Activated naive CD8-positive, alpha-beta T cell treated with anti-CD3 and anti-CD28 coated beads, Interleukin-2, amount 50 U/mL, for 24 hours (primary cell): ENCODE measurements around the gene RBPJL.
A peak's percentile ranks its signal among the peaks of the same experiment; 100 is the strongest.

Experiments used
- ATAC-seq: fragments of 150-1000 bp; cut with Tn5 transposase; one replicate; pipeline ENCODE4 v1.10.0; 2021
- DNase-seq: peaks from one replicate; pipeline ENCODE4 v3.0.0; 2021
- H3K27ac Mint-ChIP-seq: one replicate; pipeline ENCODE4 v1.8.0; 2021; ENCODE audit warnings: mild to moderate bottlenecking, mixed read lengths
- H3K27me3 Mint-ChIP-seq: one replicate; pipeline ENCODE4 v1.8.0; 2021; ENCODE audit warnings: mixed read lengths
- H3K36me3 Mint-ChIP-seq: one replicate; pipeline ENCODE4 v1.8.0; 2021; ENCODE audit warnings: low read depth, mixed read lengths
- H3K4me1 Mint-ChIP-seq: one replicate; pipeline ENCODE4 v1.8.0; 2021; ENCODE audit warnings: mixed read lengths
- H3K4me3 Mint-ChIP-seq: one replicate; pipeline ENCODE4 v1.8.0; 2021; ENCODE audit warnings: mild to moderate bottlenecking, moderate library complexity, mixed read lengths
- H3K9me3 Mint-ChIP-seq: one replicate; pipeline ENCODE4 v1.8.0; 2021; ENCODE audit warnings: mixed read lengths

Gene RBPJL

DNA sequence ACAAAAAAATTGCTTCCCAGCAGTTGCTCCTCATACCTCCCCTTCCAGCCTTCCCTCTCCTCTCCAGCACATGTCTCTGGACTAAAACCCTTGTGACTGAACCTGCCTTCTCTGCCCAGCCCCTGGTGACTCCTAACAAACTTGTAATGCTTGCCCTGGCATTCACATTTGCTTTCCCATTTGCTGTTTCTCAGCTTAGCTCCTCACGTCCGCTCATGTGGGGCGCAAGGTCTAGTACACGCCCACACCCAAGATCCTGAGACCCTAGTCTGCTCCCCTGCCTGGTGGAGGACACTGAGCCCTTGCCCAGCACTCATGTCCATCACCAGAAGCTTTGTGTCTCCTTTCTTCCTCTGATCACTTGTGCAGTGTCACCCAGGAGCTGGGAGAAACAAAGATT lies 18.3 kb upstream of the RBPJL start:
- Mint-ChIP-seq H3K9me3 (no peaks in the 10 kb centered on the region), H3K27ac (no peak overlapping the region), H3K4me1 (peaks cover 3% of the 10 kb centered on the region), H3K27me3 (peaks cover 26% of the 10 kb centered on the region), H3K36me3 (no peaks in the 10 kb centered on the region), H3K4me3 (no peak overlapping the region)
- ATAC-seq = no peak
- DNase-seq = no peak

DNA sequence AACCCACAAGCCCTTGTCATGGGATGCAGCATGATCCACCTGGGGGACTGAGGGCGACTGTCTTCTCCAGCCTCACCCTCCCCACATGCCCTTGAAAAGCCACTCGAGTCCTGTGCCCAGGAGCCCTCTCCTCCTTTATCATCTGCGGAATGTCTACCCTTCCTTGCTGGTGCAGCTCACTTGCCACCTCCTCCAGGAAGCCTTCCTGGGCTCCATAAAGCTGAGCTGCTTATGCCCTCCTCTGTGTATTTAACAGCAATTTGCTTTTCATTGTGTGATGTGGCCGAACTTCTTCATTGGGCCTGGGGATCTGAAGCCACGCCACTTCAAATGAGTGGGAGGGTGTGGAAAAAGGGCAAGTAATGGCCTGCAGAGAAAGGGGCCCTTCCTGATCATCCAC lies 17.8 kb upstream of the RBPJL start:
- DNase-seq (no peak), ATAC-seq (no peak)
- no peaks in the 10 kb centered on the region for H3K36me3 Mint-ChIP-seq
- H3K4me1 Mint-ChIP-seq = peaks cover 5% of the 10 kb centered on the region
- H3K4me3 Mint-ChIP-seq = no peak overlapping the region
- peaks cover 28% of the 10 kb centered on the region for H3K27me3 Mint-ChIP-seq
- H3K9me3 Mint-ChIP-seq = no peaks in the 10 kb centered on the region
- H3K27ac Mint-ChIP-seq = no peak overlapping the region

DNA sequence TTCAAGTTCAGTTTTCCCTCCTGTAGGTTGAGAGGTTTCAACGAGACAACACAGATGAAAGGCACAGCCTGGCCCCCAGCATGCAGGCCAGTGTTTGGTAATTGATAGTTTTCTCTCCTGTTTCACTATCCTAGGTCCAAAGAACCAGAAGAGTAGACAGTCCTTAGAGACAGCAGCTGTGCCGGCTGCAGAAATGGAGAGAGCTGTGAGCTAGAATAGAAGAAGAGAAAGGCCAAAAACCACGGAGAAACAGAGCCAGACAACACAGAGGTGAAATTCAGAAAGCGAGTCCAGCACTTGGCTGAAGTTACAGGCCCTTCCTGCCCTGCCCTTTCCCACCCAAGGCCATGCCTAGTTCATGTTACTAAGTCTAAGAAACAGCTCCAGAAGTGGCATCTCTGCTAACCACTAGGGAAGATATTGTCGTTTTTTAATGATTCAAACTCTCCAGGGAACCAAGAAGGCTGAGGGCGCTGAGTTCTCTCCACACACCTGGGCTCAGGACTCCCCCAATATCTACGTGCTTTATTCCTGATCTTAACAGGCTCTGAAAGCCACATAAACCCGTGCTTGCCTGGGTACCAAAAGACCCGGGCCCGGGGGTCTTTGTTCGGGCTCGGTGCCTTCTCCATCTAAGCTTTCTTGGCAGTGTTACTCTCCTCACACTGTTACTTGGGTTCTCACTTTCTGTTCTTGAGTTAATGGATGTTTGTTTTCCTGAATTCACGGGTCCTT lies 16.5 kb upstream of the RBPJL start:
- Mint-ChIP-seq H3K27ac (no peak overlapping the region), H3K4me3 (no peak overlapping the region), H3K4me1 (peaks cover 8% of the 10 kb centered on the region), H3K36me3 (no peaks in the 10 kb centered on the region), H3K9me3 (no peaks in the 10 kb centered on the region), H3K27me3 (peaks cover 33% of the 10 kb centered on the region)
- ATAC-seq (no peak), DNase-seq (no peak)

DNA sequence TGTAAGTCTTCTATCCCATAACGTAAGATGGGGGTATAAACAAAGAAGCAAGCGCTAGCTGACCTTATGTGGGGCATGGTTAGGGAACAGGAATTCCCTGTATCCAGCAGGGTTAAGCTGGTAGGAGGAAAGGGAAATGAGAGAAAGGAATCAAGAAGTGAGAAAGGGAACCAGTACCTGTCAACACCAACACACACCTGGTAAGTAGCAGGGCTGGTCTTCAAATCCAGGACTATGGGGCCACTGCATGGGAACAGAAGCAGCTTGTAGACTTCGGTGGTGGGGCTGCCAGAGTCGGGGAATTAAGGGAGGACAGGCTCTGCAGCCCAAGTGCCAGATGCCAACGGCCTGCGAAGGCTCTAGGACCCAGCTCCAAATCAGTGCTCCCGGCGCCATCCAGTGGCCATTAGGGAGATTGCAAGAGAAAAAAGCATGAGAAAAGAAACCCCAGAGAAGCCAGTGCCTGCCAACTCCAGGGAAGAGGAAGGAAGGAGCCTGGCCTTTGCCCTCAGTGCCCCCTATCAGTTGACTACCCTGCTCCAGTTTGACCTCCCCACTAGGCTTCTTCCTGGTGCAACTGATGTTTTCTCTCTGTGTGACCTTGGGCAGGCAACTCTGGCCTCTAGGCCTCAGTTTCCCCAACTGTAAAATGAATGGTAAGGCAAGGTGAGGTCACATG lies 15.8 kb upstream of the RBPJL start:
- H3K36me3 Mint-ChIP-seq = no peaks in the 10 kb centered on the region
- no peak overlapping the region for H3K4me3 Mint-ChIP-seq
- peaks cover 33% of the 10 kb centered on the region for H3K27me3 Mint-ChIP-seq
- no peaks in the 10 kb centered on the region for H3K9me3 Mint-ChIP-seq
- no peak overlapping the region for H3K27ac Mint-ChIP-seq
- H3K4me1 Mint-ChIP-seq = peaks cover 8% of the 10 kb centered on the region
- DNase-seq = peak; percentile 74
- peak; percentile 48 for ATAC-seq

DNA sequence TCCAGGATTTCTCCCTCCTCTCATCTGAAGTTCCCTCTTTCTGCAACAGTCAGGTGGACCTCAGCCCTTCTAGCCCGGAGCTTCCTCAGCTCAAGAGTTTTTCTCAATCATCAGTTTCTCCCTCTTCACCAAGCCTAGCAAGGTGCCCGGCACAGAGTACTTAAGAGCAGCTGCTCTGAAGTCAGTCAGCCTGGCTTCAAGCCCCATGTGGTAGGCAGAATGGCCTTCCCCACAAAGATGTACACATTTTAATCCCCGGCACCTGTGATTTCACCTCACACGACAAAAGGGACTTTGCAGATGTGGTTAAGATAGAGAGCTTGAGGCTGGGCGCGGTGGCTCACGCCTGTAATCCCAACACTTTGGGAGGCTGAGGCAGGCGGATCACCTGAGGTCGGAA lies 15.1 kb upstream of the RBPJL start:
- ATAC-seq = no peak
- no peak for DNase-seq
- no peak overlapping the region for H3K4me3 Mint-ChIP-seq
- no peak overlapping the region for H3K27ac Mint-ChIP-seq
- no peaks in the 10 kb centered on the region for H3K36me3 Mint-ChIP-seq
- H3K9me3 Mint-ChIP-seq = no peaks in the 10 kb centered on the region
- H3K4me1 Mint-ChIP-seq = peaks cover 8% of the 10 kb centered on the region
- H3K27me3 Mint-ChIP-seq = peaks cover 38% of the 10 kb centered on the region

DNA sequence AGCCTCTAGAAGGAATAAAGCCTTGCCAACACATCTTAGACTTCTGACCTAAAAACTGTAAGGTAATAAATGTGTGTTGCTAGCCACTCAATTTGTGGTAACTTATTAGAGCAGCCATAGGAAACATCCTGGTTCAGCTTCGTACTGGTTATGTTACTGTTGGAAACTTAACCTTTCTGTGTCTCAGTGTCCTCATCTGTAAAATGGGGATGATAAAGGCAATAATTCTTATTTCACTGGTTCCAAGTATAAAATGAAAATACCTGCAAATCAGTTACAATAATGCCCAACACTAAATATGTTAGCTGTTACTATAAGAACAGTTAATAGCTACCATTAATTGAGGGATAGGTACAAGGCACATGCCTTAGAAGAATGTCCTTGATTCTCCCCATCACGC lies 14.3 kb upstream of the RBPJL start:
- Mint-ChIP-seq H3K27me3 (peaks cover 38% of the 10 kb centered on the region), H3K4me3 (no peak overlapping the region), H3K9me3 (no peaks in the 10 kb centered on the region), H3K36me3 (no peaks in the 10 kb centered on the region), H3K27ac (no peak overlapping the region), H3K4me1 (peaks cover 8% of the 10 kb centered on the region)
- ATAC-seq (no peak), DNase-seq (no peak)

DNA sequence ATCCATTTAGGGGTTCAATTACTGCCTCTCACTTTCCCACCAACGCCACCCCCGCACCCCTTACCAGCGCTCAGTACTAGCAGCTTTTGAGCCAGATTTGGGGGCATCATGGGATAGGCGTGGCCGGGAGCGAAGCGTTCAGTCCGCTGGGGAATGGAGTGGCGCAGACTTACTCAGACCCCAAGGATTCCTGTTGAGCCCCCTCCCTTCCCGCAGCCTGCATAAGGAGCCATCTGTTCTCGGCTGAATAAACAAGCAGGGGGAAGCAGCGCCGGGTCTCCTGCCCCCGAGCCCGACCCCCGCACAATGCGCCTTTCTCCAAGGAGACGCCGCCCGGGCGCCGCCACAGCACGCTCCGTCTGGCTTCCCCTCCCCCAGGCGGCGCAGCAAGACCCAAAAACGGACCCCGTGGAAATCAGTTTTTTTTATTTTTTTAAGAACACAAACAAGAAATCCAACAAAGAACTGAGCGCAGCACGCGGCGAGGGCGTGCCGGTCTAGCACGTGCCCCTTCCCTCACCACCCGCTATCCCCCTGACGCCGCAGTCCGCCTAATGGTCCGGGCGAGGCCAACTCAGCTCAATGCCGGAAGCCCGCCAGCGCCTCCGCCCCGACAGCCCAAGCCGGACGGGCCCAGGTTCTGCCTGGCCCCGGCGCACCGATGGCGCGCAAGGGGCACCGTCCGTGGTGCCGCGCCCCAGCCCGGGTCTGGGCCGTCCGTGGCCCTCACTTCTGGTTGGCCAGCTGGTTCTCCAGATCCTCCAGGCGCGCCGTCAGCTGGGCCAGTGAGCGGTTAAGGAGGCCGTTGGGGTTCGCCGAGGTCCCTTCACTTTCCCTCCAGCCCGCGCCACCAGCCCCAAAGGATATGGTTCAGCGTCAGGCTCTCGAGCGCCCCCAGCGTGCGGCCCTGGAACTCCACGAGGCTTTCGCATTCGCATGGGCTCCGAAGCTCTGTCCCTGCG lies 13.3 kb upstream of the RBPJL start:
- no peaks in the 10 kb centered on the region for H3K36me3 Mint-ChIP-seq
- H3K27me3 Mint-ChIP-seq = peaks cover 36% of the 10 kb centered on the region
- peaks cover 8% of the 10 kb centered on the region for H3K4me1 Mint-ChIP-seq
- peak; percentile 81 for ATAC-seq
- DNase-seq = peak; percentile 93
- H3K9me3 Mint-ChIP-seq = no peaks in the 10 kb centered on the region
- no peak overlapping the region for H3K27ac Mint-ChIP-seq
- peak overlapping the region; percentile 70 for H3K4me3 Mint-ChIP-seq

DNA sequence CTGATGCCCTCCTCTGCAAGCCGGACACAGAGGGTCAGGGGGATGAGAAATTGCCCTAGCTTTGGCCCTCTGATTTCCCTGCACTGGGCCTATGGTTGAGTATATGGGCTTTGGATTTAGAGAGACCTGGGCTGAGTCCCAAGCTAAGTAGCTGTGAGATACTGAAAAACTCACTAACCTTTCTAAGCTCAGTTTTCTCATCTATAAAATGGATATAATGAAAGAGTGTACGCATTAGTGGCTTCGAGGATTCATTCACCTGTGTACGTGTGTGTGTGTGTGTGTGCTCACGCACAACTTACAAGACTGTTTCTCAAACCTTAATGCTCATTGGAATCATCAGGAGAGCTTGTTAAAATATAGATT lies 12.7 kb upstream of the RBPJL start:
- peaks cover 34% of the 10 kb centered on the region for H3K27me3 Mint-ChIP-seq
- H3K36me3 Mint-ChIP-seq = no peaks in the 10 kb centered on the region
- ATAC-seq = no peak

DNA sequence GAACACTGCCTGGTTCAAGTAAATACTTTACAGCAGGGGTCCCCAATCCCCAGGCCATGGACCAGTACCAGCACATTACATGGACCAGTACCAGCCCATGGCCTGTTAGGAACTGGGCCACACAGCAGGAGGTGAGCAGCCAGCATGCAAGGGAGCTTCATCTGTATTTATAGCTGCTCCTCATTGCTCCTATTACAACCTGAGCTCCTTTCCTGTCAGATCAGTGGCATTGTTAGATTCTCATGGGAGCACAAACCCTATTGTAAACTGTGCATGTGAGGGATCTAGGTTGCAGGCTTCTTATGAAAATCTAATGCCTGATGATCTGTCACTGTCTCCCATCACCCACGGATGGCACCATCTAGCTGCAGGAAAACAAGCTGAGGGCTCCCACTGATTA lies 12.0 kb upstream of the RBPJL start:
- H3K4me1 Mint-ChIP-seq = peaks cover 8% of the 10 kb centered on the region
- H3K27me3 Mint-ChIP-seq = peaks cover 35% of the 10 kb centered on the region
- H3K27ac Mint-ChIP-seq = no peak overlapping the region
- H3K9me3 Mint-ChIP-seq = no peaks in the 10 kb centered on the region
- ATAC-seq (no peak), DNase-seq (no peak)
- no peak overlapping the region for H3K4me3 Mint-ChIP-seq
- no peaks in the 10 kb centered on the region for H3K36me3 Mint-ChIP-seq

More for the DNA sequence above, 12.7 kb upstream of the RBPJL start:
- H3K9me3 Mint-ChIP-seq = no peaks in the 10 kb centered on the region
- peak overlapping the region; percentile 70 for H3K4me3 Mint-ChIP-seq
- no peak for DNase-seq
- peaks cover 8% of the 10 kb centered on the region for H3K4me1 Mint-ChIP-seq
- no peak overlapping the region for H3K27ac Mint-ChIP-seq

DNA sequence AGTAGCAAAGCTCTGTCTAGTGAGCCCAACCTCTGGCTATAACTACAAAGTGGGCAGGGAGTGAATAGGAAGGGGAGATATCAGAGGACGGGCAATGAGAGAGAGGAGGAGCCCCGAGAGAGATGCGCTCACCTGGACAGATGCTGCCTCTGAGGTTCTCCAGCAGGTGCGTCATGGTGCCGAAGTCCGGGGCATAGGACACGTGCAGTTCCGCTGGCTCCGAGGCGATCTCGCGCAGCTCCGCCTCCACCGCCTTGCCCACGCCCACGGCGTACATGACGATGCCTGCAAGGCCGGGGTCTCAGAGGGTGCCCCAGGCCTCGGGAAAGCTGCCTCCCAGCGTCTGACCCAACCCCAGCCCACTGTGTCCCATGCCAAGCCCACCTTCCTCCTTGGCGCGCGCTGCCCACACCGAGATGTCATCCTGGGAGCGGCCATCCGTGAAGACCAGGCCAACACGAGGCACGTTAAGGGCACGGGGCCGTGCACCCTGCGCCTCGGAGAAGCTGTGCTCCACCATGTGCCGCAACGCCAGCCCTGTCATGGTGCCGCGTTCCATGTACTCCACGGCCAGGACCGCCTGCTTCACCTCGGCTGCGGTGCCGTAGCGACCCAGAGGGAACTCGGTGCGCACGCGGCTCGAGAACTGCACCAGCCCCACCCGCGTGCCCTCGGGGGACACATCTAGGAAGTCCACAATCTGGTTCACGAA lies 8.7 kb upstream of the RBPJL start:
- Mint-ChIP-seq H3K9me3 (no peaks in the 10 kb centered on the region), H3K27ac (no peak overlapping the region), H3K27me3 (peaks cover 28% of the 10 kb centered on the region), H3K4me3 (no peak overlapping the region), H3K4me1 (peaks cover 21% of the 10 kb centered on the region), H3K36me3 (no peaks in the 10 kb centered on the region)
- no peak for DNase-seq
- no peak for ATAC-seq

DNA sequence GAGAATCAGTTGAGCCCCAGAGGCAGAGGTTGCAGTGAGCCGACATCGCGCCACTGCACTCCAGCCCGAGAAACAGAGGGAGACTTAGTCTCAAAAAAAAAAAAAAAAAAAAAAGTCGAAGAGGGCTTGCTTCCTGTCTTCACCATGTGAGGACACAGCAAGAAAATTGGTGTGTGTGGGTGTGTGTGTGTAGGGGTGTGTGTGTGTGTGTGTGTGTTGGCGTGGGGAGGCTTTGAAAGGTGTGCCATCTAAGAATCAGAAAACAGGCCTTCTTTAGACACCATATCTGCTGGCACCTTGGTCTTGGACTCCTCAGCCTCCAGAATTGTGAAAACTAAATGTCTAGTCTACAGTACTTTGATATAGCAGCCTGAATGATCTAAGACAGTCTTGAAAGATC lies 6.9 kb upstream of the RBPJL start:
- Mint-ChIP-seq H3K4me1 (peaks cover 31% of the 10 kb centered on the region), H3K9me3 (no peaks in the 10 kb centered on the region), H3K36me3 (no peaks in the 10 kb centered on the region), H3K27ac (no peak overlapping the region), H3K4me3 (no peak overlapping the region), H3K27me3 (peaks cover 30% of the 10 kb centered on the region)
- DNase-seq (no peak), ATAC-seq (no peak)

DNA sequence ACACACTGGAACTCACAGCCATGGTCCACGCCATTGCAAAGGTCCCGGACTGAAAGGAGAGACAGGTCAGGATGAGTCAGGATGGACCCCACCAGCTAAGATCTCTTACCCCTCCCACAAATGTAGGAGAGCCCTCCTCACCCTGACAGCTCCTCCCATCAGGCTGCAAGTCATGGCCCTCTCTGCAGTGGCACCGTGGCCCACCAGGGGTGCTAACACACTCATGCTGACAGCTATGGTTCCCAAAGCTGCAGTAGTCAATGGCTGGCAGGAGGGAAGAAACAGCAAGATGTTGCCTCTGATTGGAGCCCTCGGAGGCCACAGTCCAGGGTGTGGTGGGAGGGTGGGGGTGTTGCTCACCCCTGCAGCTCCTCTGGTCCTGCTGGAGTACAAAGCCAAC lies 5.7 kb upstream of the RBPJL start:
- Mint-ChIP-seq H3K4me1 (peaks cover 32% of the 10 kb centered on the region), H3K27me3 (peaks cover 38% of the 10 kb centered on the region), H3K9me3 (no peaks in the 10 kb centered on the region), H3K4me3 (no peak overlapping the region), H3K36me3 (no peaks in the 10 kb centered on the region), H3K27ac (no peak overlapping the region)
- peak; percentile 66 for ATAC-seq
- DNase-seq = peak; percentile 63

DNA sequence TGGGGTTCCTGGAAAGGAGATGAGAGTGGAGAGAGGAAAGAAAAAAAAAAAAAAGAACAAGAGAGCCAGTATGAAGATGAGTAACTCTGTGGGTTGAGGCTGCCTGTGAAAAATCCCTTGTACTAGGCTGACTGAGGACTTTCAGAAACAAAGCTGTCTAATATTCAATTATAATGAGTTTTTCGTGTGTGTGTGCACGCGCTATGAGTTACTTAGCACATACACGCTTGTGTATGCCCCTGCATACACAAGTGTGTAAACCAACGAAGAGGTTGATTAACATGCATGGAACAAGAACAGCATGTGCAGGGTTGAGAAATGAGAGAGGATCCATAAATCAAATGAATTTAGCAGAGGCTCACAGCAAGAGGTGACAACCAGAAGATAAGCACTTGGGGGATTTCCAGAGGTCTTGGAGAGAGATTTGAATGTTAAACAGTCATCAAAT lies 4.8 kb upstream of the RBPJL start:
- Mint-ChIP-seq H3K4me3 (no peak overlapping the region), H3K27ac (peak overlapping the region; percentile 53)
- ATAC-seq = peak; percentile 35

More for the DNA sequence above, 4.8 kb upstream of the RBPJL start:
- peaks cover 36% of the 10 kb centered on the region for H3K27me3 Mint-ChIP-seq
- H3K9me3 Mint-ChIP-seq = no peaks in the 10 kb centered on the region
- peaks cover 32% of the 10 kb centered on the region for H3K4me1 Mint-ChIP-seq
- DNase-seq = no peak
- no peaks in the 10 kb centered on the region for H3K36me3 Mint-ChIP-seq
